ENCODE measurements around the gene ZBTB42.

Gene ZBTB42

DNA sequence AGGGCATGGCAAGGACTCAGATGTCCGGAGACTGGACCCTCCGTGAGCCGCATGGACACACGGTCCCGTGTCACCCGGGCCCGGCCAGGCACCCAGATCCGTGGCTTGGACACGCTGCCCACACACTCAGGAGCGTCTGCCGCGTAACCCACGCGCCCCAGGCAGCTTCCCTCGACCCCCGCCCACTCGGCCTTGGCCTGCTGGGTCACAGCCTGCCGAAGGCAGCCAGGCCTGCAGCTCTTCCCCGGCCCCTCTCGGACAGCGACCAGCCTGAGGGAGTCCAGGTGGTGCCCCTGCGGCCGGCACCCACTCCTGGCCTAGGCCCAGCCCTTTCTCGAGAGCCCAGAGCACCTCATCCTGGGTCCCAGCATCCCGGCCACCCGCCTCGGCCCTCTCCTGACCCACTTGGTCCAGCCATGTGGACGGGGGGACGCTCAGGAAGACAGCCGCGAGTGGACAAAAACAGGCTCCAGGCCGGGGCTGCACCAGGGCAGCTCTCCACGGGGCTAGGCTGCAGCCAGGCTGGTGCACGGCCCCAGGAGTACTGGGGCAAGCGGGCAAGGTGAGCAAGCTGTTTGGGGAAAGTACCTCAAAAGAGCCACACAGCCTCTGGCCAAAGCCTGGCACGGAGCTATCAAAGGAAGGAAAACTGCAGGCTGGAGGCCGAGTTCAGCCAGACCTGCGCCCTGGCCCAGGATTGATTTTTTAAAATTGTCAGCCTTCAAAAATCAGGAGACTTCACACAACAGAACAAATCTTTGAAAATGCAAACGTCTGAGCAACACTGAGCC is 11.8 kb upstream of the ZBTB42 start:
- ChIA-PET POLR2A (no interaction called here), CTCF (interaction anchor here (0.6 to 1.8 kb wide), 4 partner anchors 16 to 301 kb away, joined by 3 to 5 read pairs (median 4); no protein-coding TSS in a partner anchor)
- TF ChIP-seq, protein P1, sequence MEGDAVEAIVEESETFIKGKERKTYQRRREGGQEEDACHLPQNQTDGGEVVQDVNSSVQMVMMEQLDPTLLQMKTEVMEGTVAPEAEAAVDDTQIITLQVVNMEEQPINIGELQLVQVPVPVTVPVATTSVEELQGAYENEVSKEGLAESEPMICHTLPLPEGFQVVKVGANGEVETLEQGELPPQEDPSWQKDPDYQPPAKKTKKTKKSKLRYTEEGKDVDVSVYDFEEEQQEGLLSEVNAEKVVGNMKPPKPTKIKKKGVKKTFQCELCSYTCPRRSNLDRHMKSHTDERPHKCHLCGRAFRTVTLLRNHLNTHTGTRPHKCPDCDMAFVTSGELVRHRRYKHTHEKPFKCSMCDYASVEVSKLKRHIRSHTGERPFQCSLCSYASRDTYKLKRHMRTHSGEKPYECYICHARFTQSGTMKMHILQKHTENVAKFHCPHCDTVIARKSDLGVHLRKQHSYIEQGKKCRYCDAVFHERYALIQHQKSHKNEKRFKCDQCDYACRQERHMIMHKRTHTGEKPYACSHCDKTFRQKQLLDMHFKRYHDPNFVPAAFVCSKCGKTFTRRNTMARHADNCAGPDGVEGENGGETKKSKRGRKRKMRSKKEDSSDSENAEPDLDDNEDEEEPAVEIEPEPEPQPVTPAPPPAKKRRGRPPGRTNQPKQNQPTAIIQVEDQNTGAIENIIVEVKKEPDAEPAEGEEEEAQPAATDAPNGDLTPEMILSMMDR (IDR thresholded peaks at IDR 0.05; ENCODE audit: control extremely low read depth, extremely low read depth, low read depth, missing control alignments) = no peak

DNA sequence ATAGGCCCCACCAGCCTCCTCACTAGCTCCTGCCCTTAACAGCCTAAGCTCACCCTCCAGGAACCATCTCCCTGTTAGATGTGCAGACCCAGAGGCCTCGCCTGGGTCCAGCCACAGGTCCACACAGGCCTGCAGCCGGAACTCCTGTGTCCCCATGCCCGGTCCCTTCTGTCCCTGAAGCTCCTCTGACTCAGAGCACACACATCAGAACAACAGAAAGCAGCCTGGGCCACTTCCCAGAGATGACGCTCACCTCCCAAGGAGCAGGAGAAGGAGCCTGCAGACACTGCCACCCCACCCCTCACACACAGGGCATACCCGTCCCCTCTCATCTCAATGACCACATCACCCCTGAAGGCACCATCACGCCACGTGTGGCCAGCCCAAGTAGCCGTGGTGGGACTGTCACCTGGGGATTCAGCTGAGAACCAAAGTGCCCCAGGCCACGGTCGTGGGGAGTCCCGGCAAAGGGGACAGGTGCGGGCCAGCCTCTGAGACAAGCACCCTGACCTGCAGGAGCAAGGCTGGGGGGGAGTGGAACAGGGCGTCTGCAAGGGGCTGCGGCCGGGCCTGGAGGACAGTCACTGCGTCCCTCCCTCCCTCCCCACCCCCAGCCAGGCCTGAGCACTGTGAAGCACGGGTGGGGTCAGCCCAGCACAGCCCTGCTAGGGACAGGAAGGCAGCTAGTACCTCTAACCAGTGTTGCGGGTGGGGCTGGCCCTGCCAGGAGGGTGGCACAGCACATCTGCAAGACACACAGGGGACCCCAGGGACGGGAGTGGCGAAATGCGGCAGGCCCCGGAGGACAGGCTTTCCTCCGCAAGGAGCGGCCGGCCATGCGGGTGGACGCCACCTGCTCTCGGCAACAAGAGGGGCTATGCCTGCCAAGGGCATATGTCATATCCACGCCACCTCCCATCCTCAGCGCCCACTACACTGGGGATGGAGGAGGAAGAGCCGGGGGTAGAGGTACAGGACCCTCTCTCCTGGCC is 10.9 kb upstream of the ZBTB42 start:
- TF ChIP-seq, protein P1 (IDR thresholded peaks at IDR 0.05; ENCODE audit: control extremely low read depth, extremely low read depth, low read depth, missing control alignments) = no peak
- DNase-seq (ENCODE audit: extremely low spot score) = no peak
- ChIA-PET CTCF (interaction anchor here (0.6 to 3.6 kb wide), 5 partner anchors 22 to 300 kb away, joined by 3 to 13 read pairs (median 3); no protein-coding TSS in a partner anchor), POLR2A (no interaction called here)

More for the DNA sequence above, 11.8 kb upstream of the ZBTB42 start:
- DNase-seq (ENCODE audit: extremely low spot score) = no peak

DNA sequence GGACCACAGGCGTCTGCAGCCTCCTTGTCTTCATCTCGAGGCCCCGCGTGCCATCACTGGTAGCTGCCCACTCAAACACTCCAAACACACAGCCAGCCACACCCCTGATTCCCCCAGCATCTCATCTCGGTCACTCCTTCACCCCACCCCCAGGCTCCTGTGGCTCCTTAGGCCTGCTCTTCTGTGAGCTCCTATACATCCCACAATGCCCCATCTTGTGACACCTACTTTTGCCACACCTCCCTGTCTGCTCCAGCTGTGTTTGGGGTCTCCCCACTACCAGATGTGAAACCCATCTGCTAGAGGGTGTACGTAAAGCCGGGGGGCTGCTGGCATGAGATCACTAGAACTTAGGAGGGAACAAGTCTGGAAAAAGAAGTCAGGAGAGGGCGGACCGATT is 9.5 kb upstream of the ZBTB42 start:
- DNase-seq (ENCODE audit: extremely low spot score) = no peak
- CTCF ChIA-PET = interaction anchor here (1.1 to 3.6 kb wide), 2 partner anchors 23 to 25 kb away, joined by 3 to 13 read pairs; no protein-coding TSS in a partner anchor
- TF ChIP-seq, protein P1 (IDR thresholded peaks at IDR 0.05; ENCODE audit: control extremely low read depth, extremely low read depth, low read depth, missing control alignments) = no peak
- POLR2A ChIA-PET = no interaction called here

DNA sequence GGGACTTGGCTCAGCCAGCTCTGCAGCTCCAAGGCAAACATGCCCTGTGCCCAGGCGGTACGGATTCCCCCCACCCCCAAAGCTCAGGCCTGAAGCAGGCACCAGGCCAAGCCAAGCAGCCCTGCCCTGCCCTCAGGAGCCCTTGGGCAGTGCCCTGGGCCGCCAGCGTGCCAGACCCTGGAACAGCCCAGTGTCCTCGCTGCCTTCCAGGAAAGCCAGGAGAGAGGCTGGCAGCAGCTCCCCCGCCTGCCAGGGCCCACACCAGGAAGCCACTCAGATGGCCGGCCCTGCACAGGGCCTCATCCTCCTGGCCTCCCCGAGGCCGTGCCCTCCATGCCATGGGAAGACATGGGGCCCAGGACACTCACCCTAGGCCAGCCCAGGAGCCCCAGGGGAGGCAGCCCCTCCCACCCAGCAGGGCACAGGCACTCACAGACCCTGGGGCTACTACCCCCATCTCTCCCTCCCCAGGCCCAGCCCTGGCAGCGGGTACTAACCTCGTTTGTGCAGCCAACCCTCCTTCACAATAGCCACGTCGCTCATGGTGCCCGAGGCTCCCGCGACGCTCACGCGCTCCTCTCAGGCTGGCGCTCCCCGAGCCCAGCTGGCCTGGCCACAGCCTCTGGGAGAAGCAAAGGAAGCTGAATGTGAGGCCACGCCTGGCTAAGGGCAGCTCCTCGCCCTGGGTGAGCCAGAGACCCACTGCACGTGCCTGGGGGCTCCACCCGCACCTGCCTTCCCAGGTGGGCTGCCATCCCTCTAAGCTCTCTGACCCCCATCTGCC is 8.6 kb upstream of the ZBTB42 start:
- POLR2A ChIA-PET = no interaction called here
- TF ChIP-seq, protein P1 (IDR thresholded peaks at IDR 0.05; ENCODE audit: control extremely low read depth, extremely low read depth, low read depth, missing control alignments) = no peak
- CTCF ChIA-PET = interaction anchor here (3.6 kb wide), 1 partner anchor 24 kb away, joined by 13 read pairs; no protein-coding TSS in a partner anchor
- DNase-seq (ENCODE audit: extremely low spot score) = no peak

DNA sequence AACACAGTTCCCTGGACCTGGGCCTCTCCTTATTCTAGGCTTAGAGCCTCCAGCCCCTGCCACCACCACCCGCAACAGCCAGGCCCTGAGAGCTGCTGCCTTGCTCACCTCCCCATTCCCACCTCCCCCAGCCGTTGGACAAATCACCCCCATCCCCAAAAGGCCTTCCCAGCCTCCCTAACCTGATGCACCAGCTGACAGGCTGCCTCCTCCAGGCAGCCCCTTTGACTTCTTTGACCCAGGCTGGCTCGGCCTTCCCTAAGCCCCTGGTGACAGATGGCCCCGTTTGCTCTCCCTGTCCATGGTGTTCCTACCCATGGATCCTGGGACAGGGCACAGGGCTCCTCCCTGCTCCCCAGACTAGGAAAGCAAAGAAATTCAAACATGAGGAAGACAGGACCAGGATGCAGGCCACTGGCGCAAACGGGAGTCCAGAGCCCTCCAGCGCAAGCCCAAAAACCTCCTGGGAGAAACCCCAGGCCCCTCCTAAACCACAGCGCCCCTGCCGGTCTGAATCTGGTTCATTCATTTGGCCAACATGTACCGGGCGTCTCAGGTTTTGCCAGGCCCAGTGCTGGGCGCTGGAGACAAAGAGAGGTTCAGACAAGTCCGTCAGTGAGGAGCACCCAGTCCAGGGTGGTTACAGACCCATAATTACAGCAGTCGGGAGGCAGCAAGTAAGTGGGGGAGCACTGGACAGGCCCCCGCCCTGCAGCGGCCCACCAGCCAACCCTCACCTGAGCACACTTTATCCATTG is 7.8 kb upstream of the ZBTB42 start:
- TF ChIP-seq, protein P1 (IDR thresholded peaks at IDR 0.05; ENCODE audit: control extremely low read depth, extremely low read depth, low read depth, missing control alignments) = no peak
- DNase-seq (ENCODE audit: extremely low spot score) = no peak
- POLR2A ChIA-PET = no interaction called here
- CTCF ChIA-PET = interaction anchor here (1.2 to 3.6 kb wide), 3 partner anchors 22 to 33 kb away, joined by 3 to 13 read pairs (median 8); no protein-coding TSS in a partner anchor

Data from GM10248 (cell line).